Measurements from ENCODE around the gene CAMTA1.

The CAMTA1 gene

GRCh38 chr1:7186382-7187111 lies 401.3 kb downstream of the CAMTA1 start:
- TF ChIP-seq JUND (IDR thresholded peaks at IDR 0.05; ENCODE audit: low read depth): no peak
- DNase-seq (ENCODE audit: low read depth in 1 of 2, low spot score in 1 of 2): no peak
- in situ Hi-C loops (cut with HindIII; ENCODE audit: low pct_unique_long_range_greater_than_20kb, low sequenced_read_pairs): no loop called here

GRCh38 chr1:7187112-7187493 lies 401.8 kb downstream of the CAMTA1 start:
- DNase-seq (ENCODE audit: low read depth in 1 of 2, low spot score in 1 of 2): no peak
- no peak for TF ChIP-seq JUND (IDR thresholded peaks at IDR 0.05; ENCODE audit: low read depth)
- in situ Hi-C loops (cut with HindIII; ENCODE audit: low pct_unique_long_range_greater_than_20kb, low sequenced_read_pairs): no loop called here

- in situ Hi-C loops (cut with HindIII; ENCODE audit: low pct_unique_long_range_greater_than_20kb, low sequenced_read_pairs): no loop called here
- TF ChIP-seq JUND (IDR thresholded peaks at IDR 0.05; ENCODE audit: low read depth): no peak
- DNase-seq (ENCODE audit: low read depth in 1 of 2, low spot score in 1 of 2): no peak
These were observed 405.0 kb downstream of the CAMTA1 start for GRCh38 chr1:7190261-7190660.

GRCh38 chr1:7192453-7192852 lies 407.2 kb downstream of the CAMTA1 start:
- DNase-seq (ENCODE audit: low read depth in 1 of 2, low spot score in 1 of 2): no peak
- in situ Hi-C loops (cut with HindIII; ENCODE audit: low pct_unique_long_range_greater_than_20kb, low sequenced_read_pairs): no loop called here
- no peak for TF ChIP-seq JUND (IDR thresholded peaks at IDR 0.05; ENCODE audit: low read depth)

GRCh38 chr1:7196036-7196911 lies 411.0 kb downstream of the CAMTA1 start:
- in situ Hi-C loops (cut with HindIII; ENCODE audit: low pct_unique_long_range_greater_than_20kb, low sequenced_read_pairs): no loop called here
- no peak for DNase-seq (ENCODE audit: low read depth in 1 of 2, low spot score in 1 of 2)
- no peak for TF ChIP-seq JUND (IDR thresholded peaks at IDR 0.05; ENCODE audit: low read depth)

- TF ChIP-seq JUND (IDR thresholded peaks at IDR 0.05; ENCODE audit: low read depth): no peak
- DNase-seq (ENCODE audit: low read depth in 1 of 2, low spot score in 1 of 2): no peak
- in situ Hi-C loops (cut with HindIII; ENCODE audit: low pct_unique_long_range_greater_than_20kb, low sequenced_read_pairs): no loop called here
These were observed 413.4 kb downstream of the CAMTA1 start for GRCh38 chr1:7198664-7199063.

GRCh38 chr1:7199077-7199779 lies 414.0 kb downstream of the CAMTA1 start:
- DNase-seq (ENCODE audit: low read depth in 1 of 2, low spot score in 1 of 2): no peak
- no peak for TF ChIP-seq JUND (IDR thresholded peaks at IDR 0.05; ENCODE audit: low read depth)
- in situ Hi-C loops (cut with HindIII; ENCODE audit: low pct_unique_long_range_greater_than_20kb, low sequenced_read_pairs): no loop called here

GRCh38 chr1:7207875-7208646 lies 422.8 kb downstream of the CAMTA1 start:
- DNase-seq (ENCODE audit: low read depth in 1 of 2, low spot score in 1 of 2): peak; percentile 13 to 70
- no peak for TF ChIP-seq JUND (IDR thresholded peaks at IDR 0.05; ENCODE audit: low read depth)
- in situ Hi-C loops (cut with HindIII; ENCODE audit: low pct_unique_long_range_greater_than_20kb, low sequenced_read_pairs): no loop called here

GRCh38 chr1:7208647-7209180 lies 423.5 kb downstream of the CAMTA1 start:
- DNase-seq (ENCODE audit: low read depth in 1 of 2, low spot score in 1 of 2): no peak
- TF ChIP-seq JUND (IDR thresholded peaks at IDR 0.05; ENCODE audit: low read depth): no peak
- in situ Hi-C loops (cut with HindIII; ENCODE audit: low pct_unique_long_range_greater_than_20kb, low sequenced_read_pairs): no loop called here

GRCh38 chr1:7209336-7209735 lies 424.1 kb downstream of the CAMTA1 start:
- no peak for DNase-seq (ENCODE audit: low read depth in 1 of 2, low spot score in 1 of 2)
- in situ Hi-C loops (cut with HindIII; ENCODE audit: low pct_unique_long_range_greater_than_20kb, low sequenced_read_pairs): no loop called here
- no peak for TF ChIP-seq JUND (IDR thresholded peaks at IDR 0.05; ENCODE audit: low read depth)

- in situ Hi-C loops (cut with HindIII; ENCODE audit: low pct_unique_long_range_greater_than_20kb, low sequenced_read_pairs): no loop called here
- TF ChIP-seq JUND (IDR thresholded peaks at IDR 0.05; ENCODE audit: low read depth): no peak
- DNase-seq (ENCODE audit: low read depth in 1 of 2, low spot score in 1 of 2): peak; percentile 28 to 56
These were observed 433.1 kb downstream of the CAMTA1 start for GRCh38 chr1:7218210-7218832.
